ENCODE measurements around the gene GCK.

DNA sequence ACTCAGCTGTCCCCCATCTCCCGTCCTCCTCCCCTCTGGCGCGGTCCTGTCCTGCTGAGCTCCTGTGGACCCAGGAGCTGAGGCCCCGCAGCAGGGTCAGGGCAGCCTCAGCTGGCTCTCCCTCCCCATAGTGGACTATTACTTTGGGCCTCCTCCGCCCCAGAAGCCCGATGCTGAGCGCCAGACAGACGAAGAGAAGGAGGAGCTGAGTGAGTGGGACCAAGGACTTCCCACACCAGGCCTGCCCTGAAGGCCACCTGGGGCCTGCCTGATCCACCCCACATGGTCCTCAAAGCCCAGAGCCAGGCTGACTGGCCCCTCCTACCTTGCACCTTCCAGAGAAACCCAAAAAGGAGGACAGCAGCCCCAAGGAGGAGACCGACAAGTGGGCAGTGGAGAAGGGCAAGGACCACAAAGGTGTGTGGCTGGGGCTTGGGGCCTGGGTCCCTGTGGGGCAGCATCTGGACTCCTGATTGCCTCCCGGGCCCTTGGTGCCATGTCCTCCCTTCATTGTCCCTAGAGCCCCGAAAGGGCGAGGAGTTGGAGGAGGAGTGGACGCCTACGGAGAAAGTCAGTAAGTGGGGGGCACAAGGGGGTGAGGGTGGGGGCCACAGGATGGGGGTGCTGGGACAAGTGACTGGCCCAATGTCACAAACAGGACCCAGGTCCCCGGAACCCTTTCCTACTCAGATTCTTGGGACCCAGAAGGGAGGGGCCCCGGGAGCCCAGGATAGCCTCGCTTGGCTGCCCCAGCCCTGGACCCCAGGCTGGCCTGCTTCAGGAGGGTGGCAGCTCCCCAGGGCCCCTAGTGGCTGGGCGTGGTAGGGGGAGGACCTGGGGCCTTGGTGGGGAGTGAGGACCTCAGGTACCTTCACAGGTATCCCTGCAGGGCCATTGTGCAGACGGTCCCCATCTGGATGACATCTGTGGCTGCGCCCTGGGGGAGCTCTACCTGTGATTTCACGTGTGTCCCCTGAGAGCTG is 80.2 kb downstream of the GCK start:
- TF ChIP-seq REST (IDR thresholded peaks at IDR 0.05; ENCODE audit: low read depth, low read length) (no peak), CTCF (IDR thresholded peaks at IDR 0.05) (peak; percentile 21; the same call in 1 of the 2 replicates), TAF1 (IDR thresholded peaks at IDR 0.05; ENCODE audit: borderline replicate concordance, low read depth, low read length) (no peak), SMC3 (IDR thresholded peaks at IDR 0.05; ENCODE audit: low read depth, low read length) (no peak)
- TF ChIP-seq, protein P1, sequence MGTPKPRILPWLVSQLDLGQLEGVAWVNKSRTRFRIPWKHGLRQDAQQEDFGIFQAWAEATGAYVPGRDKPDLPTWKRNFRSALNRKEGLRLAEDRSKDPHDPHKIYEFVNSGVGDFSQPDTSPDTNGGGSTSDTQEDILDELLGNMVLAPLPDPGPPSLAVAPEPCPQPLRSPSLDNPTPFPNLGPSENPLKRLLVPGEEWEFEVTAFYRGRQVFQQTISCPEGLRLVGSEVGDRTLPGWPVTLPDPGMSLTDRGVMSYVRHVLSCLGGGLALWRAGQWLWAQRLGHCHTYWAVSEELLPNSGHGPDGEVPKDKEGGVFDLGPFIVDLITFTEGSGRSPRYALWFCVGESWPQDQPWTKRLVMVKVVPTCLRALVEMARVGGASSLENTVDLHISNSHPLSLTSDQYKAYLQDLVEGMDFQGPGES (IDR thresholded peaks at IDR 0.05; ENCODE audit: low read depth, low read length), result no peak

Data from SK-N-SH (cell line).